Neural progenitor cell (in vitro differentiated cells): ENCODE data around the gene CNIH2.

Experiments used
- EZH2 ChIP-seq: fragments of 200-600 bp; sonication (generic); IDR thresholded peaks from 2 replicates; pipeline ENCODE4 v1.6.1; 2017; ENCODE audit warnings: antibody characterized with exemption, mild to moderate bottlenecking, moderate library complexity
- EZH2phosphoT487 ChIP-seq: fragments of 200-600 bp; sonication (generic); IDR thresholded peaks from 2 replicates; pipeline ENCODE4 v1.6.1; 2017; ENCODE audit warnings: antibody characterized with exemption
- TF ChIP-seq, protein P1 (sequence below): fragments of 200-600 bp; sonication (generic); IDR thresholded peaks from 2 replicates; pipeline ENCODE4 v1.5.1; 2017; ENCODE audit warnings: antibody characterized with exemption, mild to moderate bottlenecking

DNA sequence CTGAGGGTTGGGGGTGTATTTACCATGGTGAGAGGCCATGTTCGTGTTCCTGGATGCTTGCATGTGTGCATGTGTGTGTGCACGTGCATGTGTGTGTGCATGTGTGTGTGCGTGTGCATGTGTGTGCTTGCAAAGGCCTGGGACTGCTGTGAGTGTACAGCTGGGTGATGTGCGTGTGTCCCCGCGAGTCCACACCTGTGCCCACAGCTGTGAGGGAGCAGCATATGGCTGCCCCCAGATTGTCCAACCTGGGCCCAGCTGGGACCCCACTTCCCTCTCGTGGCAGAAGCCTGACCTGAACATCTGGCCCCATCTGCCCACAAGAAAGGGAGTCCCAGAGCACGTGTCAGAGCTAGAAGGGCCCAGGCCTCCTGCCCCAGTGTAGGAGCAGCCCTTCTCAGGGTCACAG lies 47.3 kb downstream of the CNIH2 start:
- TF ChIP-seq, protein P1, sequence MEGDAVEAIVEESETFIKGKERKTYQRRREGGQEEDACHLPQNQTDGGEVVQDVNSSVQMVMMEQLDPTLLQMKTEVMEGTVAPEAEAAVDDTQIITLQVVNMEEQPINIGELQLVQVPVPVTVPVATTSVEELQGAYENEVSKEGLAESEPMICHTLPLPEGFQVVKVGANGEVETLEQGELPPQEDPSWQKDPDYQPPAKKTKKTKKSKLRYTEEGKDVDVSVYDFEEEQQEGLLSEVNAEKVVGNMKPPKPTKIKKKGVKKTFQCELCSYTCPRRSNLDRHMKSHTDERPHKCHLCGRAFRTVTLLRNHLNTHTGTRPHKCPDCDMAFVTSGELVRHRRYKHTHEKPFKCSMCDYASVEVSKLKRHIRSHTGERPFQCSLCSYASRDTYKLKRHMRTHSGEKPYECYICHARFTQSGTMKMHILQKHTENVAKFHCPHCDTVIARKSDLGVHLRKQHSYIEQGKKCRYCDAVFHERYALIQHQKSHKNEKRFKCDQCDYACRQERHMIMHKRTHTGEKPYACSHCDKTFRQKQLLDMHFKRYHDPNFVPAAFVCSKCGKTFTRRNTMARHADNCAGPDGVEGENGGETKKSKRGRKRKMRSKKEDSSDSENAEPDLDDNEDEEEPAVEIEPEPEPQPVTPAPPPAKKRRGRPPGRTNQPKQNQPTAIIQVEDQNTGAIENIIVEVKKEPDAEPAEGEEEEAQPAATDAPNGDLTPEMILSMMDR: no peak
- TF ChIP-seq EZH2phosphoT487: no peak
- no peak for TF ChIP-seq EZH2
